ENCODE results near the gene FTO. TPM values are rescaled to one million over a fixed set of nuclear protein-coding genes. Genes with fewer than 3 reads are reported as not detected.

Gene FTO
- total and polyA plus RNA-seq, 5 donors from 2014 or later = 58.6 to 97.6 (median 93.4) TPM

DNA sequence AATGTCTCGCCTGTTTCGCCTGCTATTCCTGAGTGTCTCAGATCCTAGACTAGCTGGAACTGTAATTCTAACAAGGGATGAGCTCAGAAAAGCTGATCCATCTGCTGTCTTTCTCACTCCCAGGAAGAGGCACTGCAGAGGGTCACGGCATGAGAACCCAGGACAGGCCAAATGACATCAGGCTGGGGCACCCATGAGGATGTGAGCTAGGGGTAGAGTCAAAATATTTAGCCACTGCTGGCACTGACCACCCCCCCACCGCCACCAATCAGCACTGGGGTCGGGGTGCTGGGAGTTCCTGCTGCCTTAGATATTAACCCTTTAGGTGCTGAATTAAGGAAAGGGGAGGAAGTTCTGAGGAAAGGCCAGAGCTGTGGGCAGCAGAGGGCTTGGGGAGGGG is 470.2 kb downstream of the FTO start:
- Mint-ChIP-seq H3K27me3 (no peaks in the 10 kb centered on the region), H3K36me3 (no peaks in the 10 kb centered on the region), H3K27ac (no peak overlapping the region), H3K4me3 (no peak overlapping the region), H3K9me3 (no peaks in the 10 kb centered on the region), H3K4me1 (no peaks in the 10 kb centered on the region)
- DNase-seq (no peak), ATAC-seq (ENCODE audit: low read depth in 2 of 2) (no peak)
- no peak overlapping the region for H3K4me3 ChIP-seq (ENCODE audit: low read depth, low read length)
- H3K4me1 ChIP-seq (ENCODE audit: control insufficient read depth, insufficient read depth, low read length, poor library complexity, severe bottlenecking) = no peaks in the 10 kb centered on the region
- no peaks in the 10 kb centered on the region for H3K36me3 ChIP-seq (ENCODE audit: control insufficient read depth, insufficient read depth, low read length)
- no peaks in the 10 kb centered on the region for H3K27me3 ChIP-seq (ENCODE audit: control insufficient read depth, insufficient read depth, low read length)
- no peaks in the 10 kb centered on the region for H3K9me3 ChIP-seq (ENCODE audit: control insufficient read depth in 2 of 2, low read length in 2 of 2)
- no peak overlapping the region for H3K27ac ChIP-seq (ENCODE audit: insufficient read depth, low read length, poor library complexity, severe bottlenecking)

DNA sequence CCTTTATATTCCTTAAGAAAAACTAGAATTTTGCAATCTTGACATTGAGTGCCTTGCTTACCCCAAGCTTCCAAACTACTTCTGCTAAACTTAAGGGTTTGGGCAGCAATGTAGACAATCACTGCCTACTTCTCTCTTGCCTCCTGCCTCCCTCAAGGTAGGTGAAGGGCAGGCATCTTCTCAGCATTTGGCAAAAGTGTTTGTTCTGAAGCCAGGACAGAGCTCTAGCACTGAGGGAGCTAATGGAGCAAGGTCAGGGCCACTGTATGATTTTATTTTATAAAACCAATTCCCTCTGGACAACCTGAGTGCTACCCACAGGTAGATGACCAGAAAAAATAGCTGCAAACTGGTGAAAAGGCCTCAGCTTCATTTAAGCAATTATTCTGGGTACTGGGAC is 470.8 kb downstream of the FTO start:
- Histone ChIP-seq H3K4me3 (ENCODE audit: low read depth, low read length) (no peak overlapping the region), H3K9me3 (ENCODE audit: control insufficient read depth in 2 of 2, low read length in 2 of 2) (no peaks in the 10 kb centered on the region), H3K27me3 (ENCODE audit: control insufficient read depth, insufficient read depth, low read length) (no peaks in the 10 kb centered on the region), H3K36me3 (ENCODE audit: control insufficient read depth, insufficient read depth, low read length) (no peaks in the 10 kb centered on the region), H3K27ac (ENCODE audit: insufficient read depth, low read length, poor library complexity, severe bottlenecking) (no peak overlapping the region), H3K4me1 (ENCODE audit: control insufficient read depth, insufficient read depth, low read length, poor library complexity, severe bottlenecking) (no peaks in the 10 kb centered on the region)
- Mint-ChIP-seq H3K9me3 (no peaks in the 10 kb centered on the region), H3K36me3 (no peaks in the 10 kb centered on the region), H3K4me3 (no peak overlapping the region), H3K27me3 (no peaks in the 10 kb centered on the region), H3K27ac (no peak overlapping the region), H3K4me1 (no peaks in the 10 kb centered on the region)
- no peak for ATAC-seq (ENCODE audit: low read depth in 2 of 2)
- no peak for DNase-seq

DNA sequence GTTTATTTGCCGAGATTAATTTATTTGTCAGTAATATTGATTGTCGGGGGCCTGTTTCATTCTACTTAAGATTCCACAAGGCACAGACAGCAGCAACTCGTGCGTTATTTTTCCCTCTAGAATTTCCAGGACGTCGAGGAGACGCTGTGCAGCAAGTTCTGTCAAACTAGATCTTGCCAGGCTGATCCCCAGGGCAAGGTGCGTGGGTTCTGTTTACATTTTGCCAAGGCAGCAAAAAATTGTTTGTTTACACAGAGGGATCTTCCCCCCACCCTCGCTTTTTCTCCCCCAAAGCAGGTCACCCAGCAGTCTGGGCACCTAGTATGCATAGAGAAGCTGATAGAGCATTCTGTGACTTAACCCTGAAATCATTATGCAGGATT is 471.2 kb downstream of the FTO start:
- no peak overlapping the region for H3K27ac Mint-ChIP-seq
- ATAC-seq (ENCODE audit: low read depth in 2 of 2) = no peak
- no peaks in the 10 kb centered on the region for H3K9me3 Mint-ChIP-seq
- DNase-seq = no peak
- H3K9me3 ChIP-seq (ENCODE audit: control insufficient read depth in 2 of 2, low read length in 2 of 2) = no peaks in the 10 kb centered on the region
- H3K27me3 ChIP-seq (ENCODE audit: control insufficient read depth, insufficient read depth, low read length) = no peaks in the 10 kb centered on the region
- H3K36me3 ChIP-seq (ENCODE audit: control insufficient read depth, insufficient read depth, low read length) = no peaks in the 10 kb centered on the region
- H3K4me3 ChIP-seq (ENCODE audit: low read depth, low read length) = no peak overlapping the region
- H3K36me3 Mint-ChIP-seq = no peaks in the 10 kb centered on the region
- no peaks in the 10 kb centered on the region for H3K4me1 ChIP-seq (ENCODE audit: control insufficient read depth, insufficient read depth, low read length, poor library complexity, severe bottlenecking)
- H3K4me3 Mint-ChIP-seq = no peak overlapping the region
- H3K27me3 Mint-ChIP-seq = peaks cover 2% of the 10 kb centered on the region
- no peak overlapping the region for H3K27ac ChIP-seq (ENCODE audit: insufficient read depth, low read length, poor library complexity, severe bottlenecking)
- no peaks in the 10 kb centered on the region for H3K4me1 Mint-ChIP-seq

DNA sequence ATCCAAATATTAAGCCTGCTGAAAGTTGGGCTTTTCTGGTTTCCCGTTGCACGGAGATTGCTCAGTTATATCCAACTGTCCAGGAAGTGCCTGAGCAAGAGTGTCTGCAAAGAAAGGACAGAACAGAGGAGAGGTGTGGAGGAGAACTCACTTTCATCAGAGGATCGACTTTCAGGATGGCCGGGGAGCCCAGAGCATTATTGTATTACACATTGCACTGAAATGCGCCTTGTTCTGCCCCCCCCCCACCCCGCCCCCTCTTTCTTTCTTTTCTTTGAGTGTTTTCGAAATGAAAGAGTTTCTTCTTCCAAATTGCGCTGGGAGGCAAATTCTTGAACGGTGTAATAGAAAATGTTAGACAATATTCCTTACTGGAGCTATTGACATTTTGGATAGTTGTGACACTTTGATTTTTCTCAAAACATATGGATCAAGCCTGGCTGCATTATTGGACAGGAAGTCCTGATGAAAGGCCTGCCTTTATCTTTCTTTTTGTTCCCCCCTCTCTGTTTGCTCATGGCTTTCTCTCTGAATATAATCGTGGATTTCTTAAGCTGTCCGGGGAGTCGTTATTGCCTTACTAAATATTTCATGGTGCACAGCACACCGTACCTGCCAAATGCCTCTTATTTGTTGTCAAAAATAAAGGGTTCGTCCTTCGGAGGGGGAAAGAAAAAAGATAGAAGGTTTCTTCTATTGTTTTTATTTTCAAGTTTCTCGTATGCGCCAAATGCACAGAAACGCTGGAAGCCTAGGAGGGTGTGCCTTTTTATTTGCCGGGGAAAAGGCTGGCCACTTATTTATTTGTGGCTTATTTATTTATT is 471.8 kb downstream of the FTO start:
- H3K27me3 ChIP-seq (ENCODE audit: control insufficient read depth, insufficient read depth, low read length) = no peaks in the 10 kb centered on the region
- DNase-seq (no peak), ATAC-seq (ENCODE audit: low read depth in 2 of 2) (no peak)
- no peaks in the 10 kb centered on the region for H3K36me3 Mint-ChIP-seq
- H3K4me1 ChIP-seq (ENCODE audit: control insufficient read depth, insufficient read depth, low read length, poor library complexity, severe bottlenecking) = no peaks in the 10 kb centered on the region
- H3K4me1 Mint-ChIP-seq = no peaks in the 10 kb centered on the region
- H3K4me3 Mint-ChIP-seq = no peak overlapping the region
- no peak overlapping the region for H3K4me3 ChIP-seq (ENCODE audit: low read depth, low read length)
- no peaks in the 10 kb centered on the region for H3K9me3 Mint-ChIP-seq
- H3K36me3 ChIP-seq (ENCODE audit: control insufficient read depth, insufficient read depth, low read length) = no peaks in the 10 kb centered on the region
- H3K9me3 ChIP-seq (ENCODE audit: control insufficient read depth in 2 of 2, low read length in 2 of 2) = no peaks in the 10 kb centered on the region
- no peak overlapping the region for H3K27ac Mint-ChIP-seq
- no peak overlapping the region for H3K27ac ChIP-seq (ENCODE audit: insufficient read depth, low read length, poor library complexity, severe bottlenecking)
- H3K27me3 Mint-ChIP-seq = peaks cover 5% of the 10 kb centered on the region

DNA sequence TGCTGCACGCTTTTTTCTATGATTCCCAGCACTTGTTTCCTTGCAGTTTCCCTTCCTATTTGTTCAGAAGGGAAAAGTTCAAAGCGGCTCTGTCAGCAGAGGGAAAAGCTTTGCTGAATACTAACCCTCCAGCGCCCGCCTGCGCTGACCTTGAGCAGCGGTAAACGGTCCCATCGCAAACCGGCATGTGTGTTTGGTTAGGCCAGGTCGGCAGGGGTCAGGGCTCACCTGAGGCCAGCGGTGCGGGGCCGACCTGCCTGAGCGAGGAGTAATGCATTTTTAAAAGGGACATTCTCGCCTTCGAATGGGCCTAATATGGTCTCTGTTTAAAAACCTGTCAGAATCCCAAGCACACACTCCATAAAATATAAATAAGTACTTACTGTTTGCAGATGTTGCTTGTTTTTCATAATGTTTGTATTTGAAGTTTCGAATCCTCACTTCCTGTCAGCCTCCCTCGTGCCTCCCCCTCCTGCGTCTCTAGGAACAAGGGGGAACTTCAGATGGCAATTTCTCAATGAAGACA is 472.5 kb downstream of the FTO start:
- Histone ChIP-seq H3K4me3 (ENCODE audit: low read depth, low read length) (no peak overlapping the region), H3K4me1 (ENCODE audit: control insufficient read depth, insufficient read depth, low read length, poor library complexity, severe bottlenecking) (no peaks in the 10 kb centered on the region), H3K36me3 (ENCODE audit: control insufficient read depth, insufficient read depth, low read length) (no peaks in the 10 kb centered on the region), H3K27me3 (ENCODE audit: control insufficient read depth, insufficient read depth, low read length) (no peaks in the 10 kb centered on the region), H3K9me3 (ENCODE audit: control insufficient read depth in 2 of 2, low read length in 2 of 2) (no peaks in the 10 kb centered on the region), H3K27ac (ENCODE audit: insufficient read depth, low read length, poor library complexity, severe bottlenecking) (no peak overlapping the region)
- H3K27ac Mint-ChIP-seq = no peak overlapping the region
- DNase-seq (no peak), ATAC-seq (ENCODE audit: low read depth in 2 of 2) (no peak)
- no peaks in the 10 kb centered on the region for H3K4me1 Mint-ChIP-seq
- H3K9me3 Mint-ChIP-seq = no peaks in the 10 kb centered on the region
- H3K36me3 Mint-ChIP-seq = no peaks in the 10 kb centered on the region
- H3K4me3 Mint-ChIP-seq = no peak overlapping the region
- H3K27me3 Mint-ChIP-seq = peaks cover 5% of the 10 kb centered on the region

DNA sequence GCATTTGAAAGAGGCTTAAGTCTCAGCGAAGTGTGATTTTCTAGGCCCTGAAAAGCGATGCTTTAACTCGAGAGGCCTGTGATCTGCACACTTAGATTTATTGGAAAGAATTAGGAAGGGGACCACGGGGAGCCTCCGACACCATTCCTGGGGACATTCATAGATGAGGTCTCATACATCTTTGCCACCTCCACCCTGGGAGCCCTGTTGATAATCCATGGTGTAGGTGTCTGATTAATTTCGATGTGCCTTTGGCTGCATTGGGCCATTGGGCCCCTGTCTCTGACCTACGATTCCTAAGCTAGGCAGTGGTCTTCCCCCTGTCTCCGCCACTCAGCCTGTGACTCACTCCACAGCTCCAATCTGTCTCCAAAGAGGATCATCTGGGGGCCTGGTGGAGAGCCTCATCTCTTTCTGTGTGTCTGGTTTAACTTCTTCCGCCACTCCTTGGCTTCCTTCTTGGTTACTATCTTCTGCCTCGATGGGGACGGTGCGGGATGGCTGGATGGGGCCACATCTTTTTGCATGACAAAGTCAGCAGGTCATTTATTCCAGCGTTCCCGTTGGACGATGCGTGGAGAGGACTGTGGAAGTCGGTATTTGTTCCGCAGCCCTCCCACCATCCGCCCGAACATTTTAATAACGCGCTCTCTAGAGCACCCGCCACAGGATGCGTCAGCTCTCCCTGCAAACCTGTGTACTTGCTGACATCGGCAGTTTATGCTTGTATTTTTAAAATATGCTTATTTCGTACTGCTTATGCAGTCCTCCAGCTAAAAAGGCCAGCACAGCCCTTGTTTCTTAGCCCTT is 473.3 kb downstream of the FTO start:
- H3K4me1 ChIP-seq (ENCODE audit: control insufficient read depth, insufficient read depth, low read length, poor library complexity, severe bottlenecking) = no peaks in the 10 kb centered on the region
- no peak for DNase-seq
- H3K9me3 ChIP-seq (ENCODE audit: control insufficient read depth in 2 of 2, low read length in 2 of 2) = no peaks in the 10 kb centered on the region
- H3K4me1 Mint-ChIP-seq = no peaks in the 10 kb centered on the region
- H3K27me3 Mint-ChIP-seq = peaks cover 7% of the 10 kb centered on the region
- H3K27me3 ChIP-seq (ENCODE audit: control insufficient read depth, insufficient read depth, low read length) = no peaks in the 10 kb centered on the region
- H3K9me3 Mint-ChIP-seq = no peaks in the 10 kb centered on the region
- ATAC-seq (ENCODE audit: low read depth in 2 of 2) = no peak
- no peak overlapping the region for H3K4me3 ChIP-seq (ENCODE audit: low read depth, low read length)
- H3K4me3 Mint-ChIP-seq = no peak overlapping the region
- no peaks in the 10 kb centered on the region for H3K36me3 ChIP-seq (ENCODE audit: control insufficient read depth, insufficient read depth, low read length)
- H3K27ac ChIP-seq (ENCODE audit: insufficient read depth, low read length, poor library complexity, severe bottlenecking) = no peak overlapping the region
- H3K27ac Mint-ChIP-seq = no peak overlapping the region
- no peaks in the 10 kb centered on the region for H3K36me3 Mint-ChIP-seq

DNA sequence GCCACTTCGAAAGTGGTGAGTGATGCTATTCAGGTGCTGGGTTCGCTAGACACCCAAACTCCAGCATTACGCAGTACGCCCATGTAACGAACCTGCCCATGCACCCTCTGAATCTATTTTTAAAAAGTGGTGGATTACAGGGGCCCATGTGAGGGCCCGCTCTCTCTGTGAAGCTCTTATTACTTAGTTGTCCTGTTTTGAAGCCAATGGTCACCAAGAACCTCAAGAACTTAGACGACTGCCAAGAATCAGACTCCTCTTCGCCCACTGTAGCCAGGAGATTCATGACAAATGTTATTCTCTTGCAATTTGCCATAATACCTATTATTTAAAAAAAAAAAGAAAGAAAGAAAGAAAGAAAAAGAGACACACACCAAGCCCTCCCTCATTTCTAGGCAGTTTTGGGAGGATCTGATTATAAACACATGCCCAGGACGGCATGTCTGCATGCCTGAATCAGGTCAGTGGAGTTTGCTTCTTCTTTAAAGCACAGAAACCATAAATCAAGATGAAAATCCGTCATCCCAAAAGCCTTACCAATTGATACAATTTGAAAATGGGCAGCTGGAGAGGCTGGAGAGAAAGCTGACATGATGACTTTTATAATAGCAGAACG is 474.0 kb downstream of the FTO start:
- Histone ChIP-seq H3K9me3 (ENCODE audit: control insufficient read depth in 2 of 2, low read length in 2 of 2) (no peaks in the 10 kb centered on the region), H3K4me3 (ENCODE audit: low read depth, low read length) (no peak overlapping the region), H3K36me3 (ENCODE audit: control insufficient read depth, insufficient read depth, low read length) (no peaks in the 10 kb centered on the region), H3K27ac (ENCODE audit: insufficient read depth, low read length, poor library complexity, severe bottlenecking) (no peak overlapping the region), H3K27me3 (ENCODE audit: control insufficient read depth, insufficient read depth, low read length) (no peaks in the 10 kb centered on the region), H3K4me1 (ENCODE audit: control insufficient read depth, insufficient read depth, low read length, poor library complexity, severe bottlenecking) (no peaks in the 10 kb centered on the region)
- Mint-ChIP-seq H3K4me1 (peaks cover 0 to 2% (median 0%) of the 10 kb centered on the region in 4 donors), H3K4me3 (no peak overlapping the region), H3K36me3 (no peaks in the 10 kb centered on the region), H3K27ac (no peak overlapping the region), H3K27me3 (peaks cover 14% of the 10 kb centered on the region), H3K9me3 (peaks cover 0 to 2% (median 0%) of the 10 kb centered on the region in 7 donors)
- no peak for ATAC-seq (ENCODE audit: low read depth in 2 of 2)
- DNase-seq = no peak

Measured in CD4-positive, CD25-positive, alpha-beta regulatory T cell (primary cell).